WTC11 (cell line): ENCODE measurements around the gene GSTO2.

Experiments
- CREM ChIP-seq: sonication (generic); formaldehyde crosslinking; IDR thresholded peaks from 2 replicates; pipeline ENCODE4 v1.8.1; 2022; ENCODE audit warnings: mild to moderate bottlenecking, missing genetic modification reagents, moderate library complexity
- CTCF ChIP-seq: fragments of 200-600 bp; IDR thresholded peaks from 2 replicates; pipeline ENCODE4 v1.8.0; 2022; ENCODE audit warnings: antibody characterized with exemption
- ETV6 ChIP-seq: sonication (generic); formaldehyde crosslinking; IDR thresholded peaks from 2 replicates; pipeline ENCODE4 v1.8.1; 2022; ENCODE audit warnings: mild to moderate bottlenecking, missing genetic modification reagents
- FOXJ3 ChIP-seq: sonication (generic); formaldehyde crosslinking; IDR thresholded peaks from 2 replicates; pipeline ENCODE4 v1.9.0; 2021; ENCODE audit warnings: missing genetic modification reagents, mild to moderate bottlenecking, borderline replicate concordance
- PRRX2 ChIP-seq: fragments of 250-450 bp; sonication (Bioruptor Pico); IDR thresholded peaks from 2 replicates; pipeline ENCODE4 v1.8.0; 2021; ENCODE audit warnings: mild to moderate bottlenecking
- STAT6 ChIP-seq: sonication (generic); formaldehyde crosslinking; conservative IDR thresholded peaks from 2 replicates; pipeline ENCODE4 v1.8.1; 2023; ENCODE audit warnings: mild to moderate bottlenecking, low read depth, missing genetic modification reagents, moderate library complexity

GRCh38 chr10:104230490-104230889 is 38.5 kb upstream of the GSTO2 start:
- no peak for TF ChIP-seq CREM (CRISPR knock-in tag)
- TF ChIP-seq PRRX2 = no peak
- TF ChIP-seq STAT6 (CRISPR knock-in tag) = no peak
- no peak for TF ChIP-seq ETV6 (CRISPR knock-in tag)
- TF ChIP-seq CTCF = no peak
- TF ChIP-seq FOXJ3 (CRISPR knock-in tag) = no peak
